ENCODE measurements around the gene DPY19L1.
"Not testable (repeated sequence)": the region's sequence is repeated elsewhere in the genome, so short reads cannot be mapped to it uniquely, and the experiment has no call there.

The DPY19L1 gene

GRCh38 chr7:35037211-35037525 lies at the start of gene DPY19L1:
Gene DPY19L1, minus strand, starts transcription at chr7:35037485. Its CDS starts 91 bp downstream, at chr7:35037394.
- DNase-seq (ENCODE audit: low spot score): no peak

GRCh38 chr7:35079517-35079916 lies 42.2 kb upstream of the DPY19L1 start:
- DNase-seq (ENCODE audit: low spot score): not testable (repeated sequence)

DNA sequence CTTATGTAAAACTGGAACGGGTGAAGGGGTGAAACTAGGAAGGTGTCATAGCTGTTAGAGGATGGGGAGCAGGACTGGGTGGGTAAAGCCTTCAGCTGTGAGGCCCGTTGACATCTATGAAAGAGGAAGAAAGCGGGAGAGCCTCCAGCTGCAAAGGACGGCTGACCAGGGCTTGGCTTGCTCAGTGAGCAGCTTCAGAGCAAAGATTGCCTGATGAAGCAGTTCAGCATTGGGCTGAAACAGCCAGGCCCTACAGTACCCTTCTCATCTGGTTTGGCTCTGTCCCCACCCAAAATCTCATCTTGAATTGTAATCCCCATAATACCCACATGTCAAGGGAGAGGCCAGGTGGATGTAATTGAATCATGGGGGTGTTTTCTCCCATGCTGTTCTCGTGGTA lies 36.7 kb upstream of the DPY19L1 start:
- DNase-seq (ENCODE audit: low spot score): not testable (repeated sequence)

GRCh38 chr7:35072950-35073827 lies 35.9 kb upstream of the DPY19L1 start:
- peak; percentile 59 for DNase-seq (ENCODE audit: low spot score)

DNA sequence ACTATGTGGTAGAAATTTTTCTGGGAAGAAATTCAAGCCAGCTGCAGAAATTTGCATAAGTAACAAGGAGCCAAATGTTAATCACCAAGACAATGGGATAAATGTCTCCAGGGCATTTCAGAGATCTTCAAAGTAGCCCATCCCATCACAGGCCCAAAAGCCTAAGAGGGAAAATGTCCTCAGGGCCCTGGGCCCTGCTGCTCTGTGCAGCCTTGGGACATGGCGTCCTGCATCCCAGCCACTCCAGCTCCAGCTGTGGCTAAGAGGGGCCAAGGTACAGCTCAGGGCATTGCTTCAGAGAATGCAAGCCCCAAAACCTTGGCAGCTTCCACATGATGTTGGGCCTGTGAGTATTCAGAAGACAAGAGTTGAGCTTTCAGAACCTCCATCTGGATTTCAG lies 31.8 kb upstream of the DPY19L1 start:
- DNase-seq (ENCODE audit: low spot score): not testable (repeated sequence)

GRCh38 chr7:35065382-35065781 lies 28.1 kb upstream of the DPY19L1 start:
- not testable (repeated sequence) for DNase-seq (ENCODE audit: low spot score)

- DNase-seq (ENCODE audit: low spot score): not testable (repeated sequence)
These were observed 21.3 kb upstream of the DPY19L1 start for GRCh38 chr7:35058571-35058970.

DNA sequence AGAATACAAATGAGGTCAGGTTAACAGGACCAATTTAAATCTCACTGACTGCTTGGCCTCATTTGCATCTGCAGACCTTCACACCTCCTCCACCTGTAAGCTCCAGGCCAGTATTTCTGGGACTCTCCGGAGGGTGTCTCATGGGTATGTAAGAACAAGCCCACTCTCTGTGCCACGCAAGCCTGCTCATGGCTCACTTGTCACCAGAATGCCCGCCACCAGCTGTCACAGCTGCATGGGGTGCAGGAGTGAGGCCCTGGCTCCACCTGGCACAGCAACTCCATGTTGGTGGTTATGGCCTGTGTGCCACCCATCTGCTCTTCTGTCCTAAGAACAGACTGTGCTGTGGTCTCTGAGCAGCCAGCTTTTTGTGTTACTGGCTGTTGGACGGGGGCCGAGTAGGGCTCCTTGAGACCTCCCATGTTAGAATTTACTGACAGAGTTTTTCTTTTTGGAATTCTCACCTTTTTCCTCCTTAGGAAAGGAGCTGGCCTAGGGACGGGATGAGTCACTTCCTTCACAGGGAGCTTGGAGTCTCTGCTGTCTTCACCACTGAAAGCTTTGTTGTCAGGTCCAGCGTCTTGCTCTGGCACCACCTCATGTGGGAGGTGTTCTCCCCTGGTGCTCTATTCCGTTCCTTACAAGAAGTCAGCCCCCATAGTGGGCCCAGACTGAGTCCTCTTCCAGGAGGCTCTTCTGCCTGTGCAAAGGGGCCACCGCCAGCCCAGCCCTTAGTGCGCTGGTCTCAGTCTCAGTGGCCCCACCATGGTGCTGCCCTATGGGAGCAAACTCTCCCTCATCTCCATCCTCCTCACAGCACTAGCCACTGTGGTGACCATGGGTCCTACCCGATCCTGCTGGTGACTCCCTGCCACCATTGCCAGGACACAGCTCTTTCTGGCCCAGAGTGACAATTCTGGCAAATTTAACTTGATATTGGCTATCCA lies 20.5 kb upstream of the DPY19L1 start:
- not testable (repeated sequence) for DNase-seq (ENCODE audit: low spot score)

DNA sequence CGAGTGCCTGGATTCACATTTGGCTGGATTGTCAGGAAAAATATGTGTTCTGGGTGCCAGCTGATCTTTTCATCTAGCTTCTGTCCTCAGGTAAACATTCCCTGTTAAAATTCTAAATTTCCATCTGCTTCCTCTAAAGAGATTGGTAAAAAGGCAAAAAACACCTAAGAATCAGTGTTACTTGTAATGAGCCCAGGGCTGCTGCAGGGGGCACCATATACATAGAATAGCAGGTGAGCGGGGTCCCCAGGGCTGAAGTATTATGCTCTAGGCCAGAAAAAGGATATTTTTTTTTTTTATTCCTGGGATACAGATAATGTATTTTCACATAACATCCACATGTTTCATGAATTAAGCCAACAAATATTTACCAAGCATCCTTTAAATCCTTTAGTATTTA lies 18.4 kb upstream of the DPY19L1 start:
- not testable (repeated sequence) for DNase-seq (ENCODE audit: low spot score)

GRCh38 chr7:35053488-35054175 lies 16.3 kb upstream of the DPY19L1 start:
- not testable (repeated sequence) for DNase-seq (ENCODE audit: low spot score)

- DNase-seq (ENCODE audit: low spot score): not testable (repeated sequence)
These were observed 11.1 kb upstream of the DPY19L1 start for GRCh38 chr7:35048390-35048789.

DNA sequence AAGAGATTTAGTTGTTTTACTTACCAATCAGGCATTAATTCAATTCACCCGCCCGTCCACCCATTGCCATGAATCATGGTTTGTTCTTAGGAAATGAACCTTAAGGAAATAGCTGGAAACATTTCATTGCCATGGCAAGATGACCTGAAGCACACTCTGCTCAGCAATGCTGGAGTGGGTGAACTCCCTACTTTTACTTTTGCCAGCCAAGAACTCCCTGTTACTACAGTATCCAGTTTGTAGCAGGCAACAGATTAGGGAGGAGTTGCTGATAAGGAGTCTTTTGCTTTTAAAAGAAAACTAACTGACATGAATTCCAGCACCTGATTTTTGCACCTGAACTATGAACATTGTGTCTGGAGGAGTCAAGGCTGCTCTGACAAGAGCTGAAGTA lies 10.6 kb upstream of the DPY19L1 start:
- DNase-seq (ENCODE audit: low spot score): not testable (repeated sequence)

GRCh38 chr7:35047263-35047911 lies 10.1 kb upstream of the DPY19L1 start:
- DNase-seq (ENCODE audit: low spot score): not testable (repeated sequence)

GRCh38 chr7:35043301-35043700 lies 6.0 kb upstream of the DPY19L1 start:
- not testable (repeated sequence) for DNase-seq (ENCODE audit: low spot score)

- no peak for DNase-seq (ENCODE audit: low spot score)
These were observed 3.6 kb upstream of the DPY19L1 start for GRCh38 chr7:35040906-35041305.

GRCh38 chr7:35039343-35039742 lies 2.1 kb upstream of the DPY19L1 start:
- no peak for DNase-seq (ENCODE audit: low spot score)

- DNase-seq (ENCODE audit: low spot score): no peak
These were observed 1.1 kb upstream of the DPY19L1 start for GRCh38 chr7:35038354-35038753.

DNA sequence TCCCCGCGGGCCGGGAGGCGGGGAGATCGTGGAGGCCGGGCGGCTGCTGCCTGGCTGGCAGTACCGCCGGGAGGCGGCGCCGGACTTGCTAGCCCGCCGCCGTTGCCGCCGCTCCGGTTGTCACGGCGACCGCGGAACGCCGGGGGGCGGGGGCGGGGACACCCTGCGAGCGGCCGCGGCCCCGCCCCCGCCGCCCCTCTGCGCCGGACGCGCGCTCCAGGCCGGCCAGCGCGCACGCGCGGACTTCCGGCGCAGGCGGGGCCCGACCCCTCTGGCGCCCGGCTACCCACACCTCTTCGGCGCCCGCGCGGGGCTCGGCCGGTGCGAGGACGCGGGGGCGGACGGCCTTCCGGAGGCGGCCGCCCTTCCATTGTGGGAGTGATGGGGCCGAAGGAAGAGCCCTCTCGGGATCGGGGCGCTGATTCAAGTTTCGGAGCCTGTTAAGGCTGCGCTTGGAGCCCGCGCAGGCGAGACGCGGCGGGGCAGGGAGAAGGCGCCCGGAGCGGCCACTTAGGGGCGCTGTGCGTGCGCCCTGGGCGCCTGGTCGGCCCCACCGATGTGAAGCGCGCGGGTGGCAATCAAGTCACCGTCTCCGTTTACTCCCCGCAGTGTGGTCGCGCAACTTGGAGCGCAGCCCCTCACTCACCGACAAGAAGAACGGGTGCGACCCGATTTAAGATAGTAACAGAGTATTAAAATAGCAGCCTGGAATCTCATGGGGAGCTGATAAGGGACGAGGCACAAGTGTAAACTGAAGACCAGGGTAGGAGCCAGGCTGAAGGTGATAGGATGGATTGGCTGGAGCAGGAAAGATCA lies 449 bp upstream of the DPY19L1 start:
- DNase-seq (ENCODE audit: low spot score): peak; percentile 96

GRCh38 chr7:35036361-35037171 lies 719 bp downstream of the DPY19L1 start:
- peak; percentile 76 for DNase-seq (ENCODE audit: low spot score)

- peak; percentile 71 for DNase-seq (ENCODE audit: low spot score)
These were observed 1.7 kb downstream of the DPY19L1 start for GRCh38 chr7:35035511-35035961.
